ENCODE results near the gene EMC7. TPM values are rescaled to one million over a fixed set of nuclear protein-coding genes. Genes with fewer than 3 reads are reported as not detected.

EMC7 gene
- total RNA-seq, 1 experiment from 2014 or later = 50.3 TPM

DNA sequence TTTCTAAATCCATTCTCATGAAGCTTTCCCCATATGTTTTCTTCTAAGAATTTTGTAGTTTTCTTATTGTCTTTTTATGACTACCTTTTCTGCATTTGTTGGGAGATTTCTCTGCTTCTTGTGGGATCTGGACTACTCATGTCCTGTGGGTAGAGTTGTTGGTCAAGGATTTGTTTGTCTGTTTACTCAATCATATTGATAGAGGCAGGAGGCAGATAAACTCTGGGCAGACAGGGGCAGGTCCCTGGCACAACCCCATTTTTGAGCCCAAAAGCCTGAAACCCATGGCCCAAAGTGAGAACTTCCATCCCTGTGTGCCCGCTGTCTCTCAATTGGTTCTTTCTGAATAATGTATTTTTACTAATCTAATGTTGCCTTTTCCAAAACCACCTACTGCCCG lies 12.6 kb upstream of the EMC7 start:
- no peaks in the 10 kb centered on the region for H3K79me2 ChIP-seq (ENCODE audit: low read length)
- H2AFZ ChIP-seq (ENCODE audit: low read length) = no peak overlapping the region
- H3K36me3 ChIP-seq (ENCODE audit: low read depth, low read length) = no peaks in the 10 kb centered on the region
- intact Hi-C loops (cut with micrococcal nuclease) = no loop called here
- H3K4me2 ChIP-seq (ENCODE audit: low read length) = no peak overlapping the region
- no peaks in the 10 kb centered on the region for H3K27me3 ChIP-seq (ENCODE audit: low read length)
- no peak overlapping the region for H3K9ac ChIP-seq (ENCODE audit: low read length)
- 0 out of 2 replicates have a peak, but pooled peaks cover 7% of the 10 kb centered on the region for H3K4me1 ChIP-seq (ENCODE audit: insufficient read depth, low read length)
- DNase-seq = no peak
- no peaks in the 10 kb centered on the region for H4K20me1 ChIP-seq (ENCODE audit: low read length)
- no peak for ATAC-seq
- H3K27ac ChIP-seq (ENCODE audit: low read length) = no peak overlapping the region
- TF ChIP-seq, protein P1, sequence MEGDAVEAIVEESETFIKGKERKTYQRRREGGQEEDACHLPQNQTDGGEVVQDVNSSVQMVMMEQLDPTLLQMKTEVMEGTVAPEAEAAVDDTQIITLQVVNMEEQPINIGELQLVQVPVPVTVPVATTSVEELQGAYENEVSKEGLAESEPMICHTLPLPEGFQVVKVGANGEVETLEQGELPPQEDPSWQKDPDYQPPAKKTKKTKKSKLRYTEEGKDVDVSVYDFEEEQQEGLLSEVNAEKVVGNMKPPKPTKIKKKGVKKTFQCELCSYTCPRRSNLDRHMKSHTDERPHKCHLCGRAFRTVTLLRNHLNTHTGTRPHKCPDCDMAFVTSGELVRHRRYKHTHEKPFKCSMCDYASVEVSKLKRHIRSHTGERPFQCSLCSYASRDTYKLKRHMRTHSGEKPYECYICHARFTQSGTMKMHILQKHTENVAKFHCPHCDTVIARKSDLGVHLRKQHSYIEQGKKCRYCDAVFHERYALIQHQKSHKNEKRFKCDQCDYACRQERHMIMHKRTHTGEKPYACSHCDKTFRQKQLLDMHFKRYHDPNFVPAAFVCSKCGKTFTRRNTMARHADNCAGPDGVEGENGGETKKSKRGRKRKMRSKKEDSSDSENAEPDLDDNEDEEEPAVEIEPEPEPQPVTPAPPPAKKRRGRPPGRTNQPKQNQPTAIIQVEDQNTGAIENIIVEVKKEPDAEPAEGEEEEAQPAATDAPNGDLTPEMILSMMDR (conservative IDR thresholded peaks at IDR 0.05; ENCODE audit: low read depth, low read length) = no peak
- TF ChIP-seq EZH2 (IDR thresholded peaks at IDR 0.05; ENCODE audit: low read length, unreplicated experiment) = no peak
- TF ChIP-seq EZH2phosphoT487 (IDR thresholded peaks at IDR 0.05; ENCODE audit: borderline replicate concordance, low read length) = no peak
- ChIA-PET POLR2A (ENCODE audit: unreplicated experiment) (no interaction called here), CTCF (no interaction called here)
- BruUV-seq (replicated peaks) = no TSS peak
- H3K9me3 ChIP-seq (ENCODE audit: low read length) = no peaks in the 10 kb centered on the region
- H3F3A ChIP-seq (ENCODE audit: low read length, unreplicated experiment) = no peaks in the 10 kb centered on the region
- no peak overlapping the region for H3K4me3 ChIP-seq (ENCODE audit: low read length)
- no peaks in the 10 kb centered on the region for H3K9me2 ChIP-seq (replicated peaks; ENCODE audit: low read length)

DNA sequence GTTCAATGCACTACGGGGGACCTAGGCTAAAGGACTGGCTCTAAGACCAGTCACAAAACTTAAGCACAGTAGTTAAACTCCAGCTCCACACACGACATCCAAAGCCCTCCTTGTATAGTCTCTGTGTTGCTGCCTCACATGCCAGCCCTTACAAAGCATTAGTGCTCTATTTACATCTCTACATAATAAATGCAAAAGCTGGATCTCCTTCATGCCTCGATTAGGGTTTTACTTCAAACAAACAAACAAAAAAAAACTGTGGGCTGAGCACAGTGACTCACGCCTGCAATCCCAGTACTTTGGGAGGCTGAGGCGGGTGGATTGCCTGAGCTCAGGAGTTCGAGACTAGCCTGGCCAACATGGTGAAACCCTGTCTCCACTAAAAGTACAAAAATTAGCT lies 9.8 kb upstream of the EMC7 start:
- H3K9me2 ChIP-seq (replicated peaks; ENCODE audit: low read length) = no peaks in the 10 kb centered on the region
- no peak; the same call in 1 of the 2 replicates for ATAC-seq

More for the DNA sequence above, 9.8 kb upstream of the EMC7 start:
- CTCF ChIA-PET = interaction anchor here (1.8 kb wide), 1 partner anchor 98 kb away, joined by 7 read pairs; the partner anchor contains the start of gene KATNBL1
- H3K4me2 ChIP-seq (ENCODE audit: low read length) = no peak overlapping the region
- no peak overlapping the region for H3K9ac ChIP-seq (ENCODE audit: low read length)
- TF ChIP-seq, protein P1 (conservative IDR thresholded peaks at IDR 0.05; ENCODE audit: low read depth, low read length) = no peak
- TF ChIP-seq EZH2 (IDR thresholded peaks at IDR 0.05; ENCODE audit: low read length, unreplicated experiment) (no peak), EZH2phosphoT487 (IDR thresholded peaks at IDR 0.05; ENCODE audit: borderline replicate concordance, low read length) (no peak)
- no peak overlapping the region for H3K4me3 ChIP-seq (ENCODE audit: low read length)
- no peak overlapping the region for H3K27ac ChIP-seq (ENCODE audit: low read length)
- no peak for DNase-seq
- POLR2A ChIA-PET (ENCODE audit: unreplicated experiment) = no interaction called here
- H3K27me3 ChIP-seq (ENCODE audit: low read length) = no peaks in the 10 kb centered on the region
- H3K4me1 ChIP-seq (ENCODE audit: insufficient read depth, low read length) = no peaks in the 10 kb centered on the region
- no peak overlapping the region for H2AFZ ChIP-seq (ENCODE audit: low read length)
- no peaks in the 10 kb centered on the region for H3K79me2 ChIP-seq (ENCODE audit: low read length)
- BruUV-seq (replicated peaks) = no TSS peak
- no peaks in the 10 kb centered on the region for H3F3A ChIP-seq (ENCODE audit: low read length, unreplicated experiment)
- H3K9me3 ChIP-seq (ENCODE audit: low read length) = no peaks in the 10 kb centered on the region
- no peaks in the 10 kb centered on the region for H4K20me1 ChIP-seq (ENCODE audit: low read length)
- intact Hi-C loops (cut with micrococcal nuclease) = no loop called here
- H3K36me3 ChIP-seq (ENCODE audit: low read depth, low read length) = no peaks in the 10 kb centered on the region

All from PC-3 (cell line).